ENCODE measurements around the gene ATP1B2.
"Not testable (repeated sequence)": the region's sequence is repeated elsewhere in the genome, so short reads cannot be mapped to it uniquely, and the experiment has no call there.

Gene ATP1B2

DNA sequence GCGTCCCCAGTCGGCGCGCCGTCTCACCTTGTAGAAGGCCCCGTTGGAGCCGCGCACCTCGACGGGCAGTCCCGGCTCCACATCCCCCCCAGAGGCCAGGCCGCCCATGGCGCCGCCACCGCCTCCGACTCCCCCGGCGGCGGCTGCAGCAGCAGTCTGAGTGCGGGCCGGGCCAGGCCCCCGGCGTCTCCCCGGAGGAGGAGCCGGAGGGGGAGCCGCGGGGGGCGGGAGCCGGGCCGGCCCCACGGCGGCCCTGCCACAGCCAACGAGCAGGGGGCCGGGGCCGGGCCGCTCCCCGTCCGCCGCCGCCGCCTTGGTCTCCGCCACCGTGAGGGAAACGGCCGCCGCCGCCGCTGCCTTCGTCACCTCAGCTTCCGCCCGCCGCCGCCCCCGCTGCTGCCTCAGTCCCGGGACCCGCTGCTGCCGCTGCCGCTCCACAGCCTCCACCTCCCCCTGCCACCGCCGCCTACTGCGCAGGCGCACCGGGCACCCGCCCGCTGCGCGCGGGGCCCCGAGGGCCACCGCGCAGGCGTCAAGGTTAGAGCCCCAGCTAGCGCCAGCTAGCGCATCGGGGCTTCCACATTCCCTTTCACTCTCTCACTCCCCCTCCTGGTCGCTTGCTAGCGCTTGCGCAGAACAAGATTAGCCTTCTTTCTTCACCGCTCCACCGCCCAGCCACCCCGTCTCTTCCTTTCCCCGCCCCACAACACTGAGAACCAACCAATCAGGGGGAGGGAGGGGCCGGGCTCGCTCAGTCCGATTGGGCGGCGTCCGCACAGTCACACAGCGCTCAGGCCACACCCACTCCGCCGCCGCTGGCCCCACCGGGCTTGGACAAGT lies 36.1 kb upstream of the ATP1B2 start, which contains the start of gene FXR2:
TSS of gene FXR2 (minus strand) at position 473 of the 840 bp plus-strand sequence. CDS start at position 108, 365 bp downstream.
- H3K4me3 ChIP-seq (ENCODE audit: control insufficient read depth, low read depth, low read length), result peak within 1 kb of the TSS; percentile 84
- DNase-seq (ENCODE audit: low read depth), result peak; percentile 100
- TF ChIP-seq, protein P1, sequence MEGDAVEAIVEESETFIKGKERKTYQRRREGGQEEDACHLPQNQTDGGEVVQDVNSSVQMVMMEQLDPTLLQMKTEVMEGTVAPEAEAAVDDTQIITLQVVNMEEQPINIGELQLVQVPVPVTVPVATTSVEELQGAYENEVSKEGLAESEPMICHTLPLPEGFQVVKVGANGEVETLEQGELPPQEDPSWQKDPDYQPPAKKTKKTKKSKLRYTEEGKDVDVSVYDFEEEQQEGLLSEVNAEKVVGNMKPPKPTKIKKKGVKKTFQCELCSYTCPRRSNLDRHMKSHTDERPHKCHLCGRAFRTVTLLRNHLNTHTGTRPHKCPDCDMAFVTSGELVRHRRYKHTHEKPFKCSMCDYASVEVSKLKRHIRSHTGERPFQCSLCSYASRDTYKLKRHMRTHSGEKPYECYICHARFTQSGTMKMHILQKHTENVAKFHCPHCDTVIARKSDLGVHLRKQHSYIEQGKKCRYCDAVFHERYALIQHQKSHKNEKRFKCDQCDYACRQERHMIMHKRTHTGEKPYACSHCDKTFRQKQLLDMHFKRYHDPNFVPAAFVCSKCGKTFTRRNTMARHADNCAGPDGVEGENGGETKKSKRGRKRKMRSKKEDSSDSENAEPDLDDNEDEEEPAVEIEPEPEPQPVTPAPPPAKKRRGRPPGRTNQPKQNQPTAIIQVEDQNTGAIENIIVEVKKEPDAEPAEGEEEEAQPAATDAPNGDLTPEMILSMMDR (conservative IDR thresholded peaks at IDR 0.05; ENCODE audit: control insufficient read depth, insufficient read depth, low read depth, low read length), result peak; percentile 60

DNA sequence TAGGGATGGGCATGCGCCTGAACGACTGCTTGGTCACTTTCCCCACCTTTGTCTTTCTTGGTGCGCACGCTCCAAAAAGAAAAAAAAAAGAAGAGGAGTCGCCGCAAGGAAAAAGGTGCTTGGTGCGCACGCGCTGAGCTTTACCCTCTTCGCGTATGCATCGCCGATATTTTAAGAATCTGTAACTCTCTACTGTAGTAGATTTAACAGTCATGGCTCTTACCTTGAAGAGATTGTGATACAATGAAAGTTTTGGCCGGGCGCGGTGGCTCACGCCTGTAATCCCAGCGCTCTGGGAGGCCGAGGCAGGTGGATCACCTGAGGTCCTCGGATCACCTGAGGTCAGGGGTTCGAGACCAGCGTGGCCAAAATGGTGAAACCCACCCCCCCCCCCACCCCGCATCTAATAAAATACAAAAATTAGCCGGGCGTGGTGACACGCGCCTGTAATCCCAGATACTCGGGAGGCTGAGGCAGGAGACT lies 35.4 kb upstream of the ATP1B2 start:
- DNase-seq (ENCODE audit: low read depth), result no peak
- peak overlapping the region; percentile 49 for H3K4me3 ChIP-seq (ENCODE audit: control insufficient read depth, low read depth, low read length)
- TF ChIP-seq, protein P1 (conservative IDR thresholded peaks at IDR 0.05; ENCODE audit: control insufficient read depth, insufficient read depth, low read depth, low read length), result no peak

DNA sequence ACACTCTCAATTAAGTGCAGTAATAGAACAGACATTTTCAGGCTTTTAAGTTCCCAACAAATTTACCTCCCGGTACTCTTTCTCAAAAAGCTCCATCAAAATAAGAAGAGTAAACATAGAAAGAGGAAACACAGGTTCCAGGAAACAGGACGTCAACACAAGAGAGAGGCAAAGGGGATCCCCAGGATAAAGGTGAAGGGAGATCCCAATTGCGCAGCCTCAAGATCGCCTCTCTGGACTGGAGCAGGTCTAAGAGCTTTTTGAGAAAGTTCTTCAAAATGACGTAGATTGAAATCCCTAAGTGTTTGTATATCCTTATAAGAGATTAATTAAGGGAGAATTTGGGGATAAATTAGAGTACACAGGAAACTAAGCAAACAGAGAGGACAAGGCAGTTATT lies 32.1 kb upstream of the ATP1B2 start:
- TF ChIP-seq, protein P1 (conservative IDR thresholded peaks at IDR 0.05; ENCODE audit: control insufficient read depth, insufficient read depth, low read depth, low read length), result no peak
- no peak for DNase-seq (ENCODE audit: low read depth)

DNA sequence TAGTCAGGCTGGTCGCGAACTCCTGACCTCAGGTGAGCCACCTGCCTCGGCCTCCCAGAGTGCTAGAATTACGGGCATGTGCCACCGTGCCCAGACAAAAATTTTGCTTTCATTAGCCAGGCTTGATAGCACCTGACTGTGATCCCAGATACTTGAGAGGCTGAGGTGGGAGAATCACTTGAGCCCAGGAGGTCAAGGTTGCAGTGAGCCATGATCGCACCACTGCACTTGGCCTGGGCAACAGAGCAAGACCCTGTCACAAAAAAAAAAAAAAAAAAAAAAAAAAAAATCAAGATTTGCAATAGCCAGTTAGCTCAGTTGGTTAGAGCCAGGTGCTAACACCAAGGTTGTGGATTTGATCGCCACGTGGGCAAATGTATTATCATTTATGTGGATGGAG lies 29.9 kb upstream of the ATP1B2 start:
- TF ChIP-seq, protein P1 (conservative IDR thresholded peaks at IDR 0.05; ENCODE audit: control insufficient read depth, insufficient read depth, low read depth, low read length), result no peak
- no peak for DNase-seq (ENCODE audit: low read depth)
- H3K4me3 ChIP-seq (ENCODE audit: control insufficient read depth, low read depth, low read length), result no peak overlapping the region

More for the DNA sequence above, 32.1 kb upstream of the ATP1B2 start:
- H3K4me3 ChIP-seq (ENCODE audit: control insufficient read depth, low read depth, low read length), result no peak overlapping the region

DNA sequence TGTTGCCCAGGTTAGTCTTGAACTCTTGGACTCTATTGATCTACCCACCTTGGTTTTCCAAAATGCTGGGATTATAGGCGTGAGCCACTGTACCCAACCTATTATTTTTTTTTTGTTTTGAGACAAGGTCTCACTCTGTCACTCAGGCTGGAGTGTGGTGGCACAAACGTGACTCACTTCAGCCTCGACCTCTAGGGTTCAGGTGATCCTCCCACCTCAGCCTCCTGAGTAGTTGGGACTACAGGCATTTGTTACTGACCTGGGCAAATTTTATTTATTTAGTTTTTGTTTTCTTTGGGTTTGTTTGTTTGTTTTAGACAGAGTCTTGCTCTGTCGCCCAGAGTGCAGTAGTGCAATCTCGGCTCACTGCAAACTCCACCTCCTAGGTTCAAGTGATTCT lies 27.1 kb upstream of the ATP1B2 start:
- H3K4me3 ChIP-seq (ENCODE audit: control insufficient read depth, low read depth, low read length), result no peak overlapping the region

GRCh38 chr17:7625749-7626148 lies 25.0 kb upstream of the ATP1B2 start:
- not testable (repeated sequence) for DNase-seq (ENCODE audit: low read depth); H3K4me3 ChIP-seq (ENCODE audit: control insufficient read depth, low read depth, low read length)

More for the DNA sequence above, 27.1 kb upstream of the ATP1B2 start:
- DNase-seq (ENCODE audit: low read depth), result no peak
- TF ChIP-seq, protein P1 (conservative IDR thresholded peaks at IDR 0.05; ENCODE audit: control insufficient read depth, insufficient read depth, low read depth, low read length), result no peak

DNA sequence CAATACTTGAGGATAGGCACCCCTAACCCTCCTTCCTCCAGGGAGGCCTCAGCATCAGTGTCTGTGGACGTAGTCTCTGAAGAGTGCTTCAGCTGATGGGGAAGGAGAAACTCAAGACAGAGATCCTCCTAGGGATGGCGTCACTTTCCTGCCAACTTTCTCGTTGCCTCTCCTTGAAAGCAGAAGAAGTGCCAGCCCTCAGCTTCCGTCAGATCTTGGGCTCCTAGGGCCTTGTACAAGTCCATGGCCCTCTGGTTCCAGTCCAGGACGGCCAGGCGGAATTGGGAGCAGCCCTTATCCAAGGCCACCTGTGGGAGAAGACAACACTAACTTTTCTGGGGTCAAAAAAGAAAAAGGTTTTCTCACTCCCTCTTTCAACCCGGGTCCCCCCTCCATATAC lies 24.4 kb upstream of the ATP1B2 start:
- DNase-seq (ENCODE audit: low read depth), result no peak
- TF ChIP-seq, protein P1 (conservative IDR thresholded peaks at IDR 0.05; ENCODE audit: control insufficient read depth, insufficient read depth, low read depth, low read length), result no peak
- peak overlapping the region; percentile 84 for H3K4me3 ChIP-seq (ENCODE audit: control insufficient read depth, low read depth, low read length)
